WTC11 (cell line): ENCODE measurements around the gene FITM1. TPM values are rescaled to one million over a fixed set of nuclear protein-coding genes. Genes with fewer than 3 reads are reported as not detected.

Experiments
- ATAC-seq: fragments of 200-7000 bp; cut with Tn5 transposase; 2 replicates; pipeline ENCODE4 v1.10.0; 2021; ENCODE audit warnings: mild to moderate bottlenecking, moderate library complexity
- CTCF ChIA-PET: fragments of 300-600 bp; sonication (Branson Sonifier 250); formaldehyde crosslinking; loops from one replicate; lab custom pipeline; 2021; ENCODE audit warnings: antibody characterized with exemption; lab: Charles Lee
- POLR2A ChIA-PET: fragments of 350-600 bp; sonication (Branson Sonifier 250); formaldehyde crosslinking; loops from one replicate; lab custom pipeline; 2021; ENCODE audit warnings: antibody characterized with exemption; lab: Charles Lee
- DNase-seq: peaks from one replicate; pipeline ENCODE4 v3.0.0; 2021; ENCODE audit warnings: low spot score
- H3K27ac Mint-ChIP-seq: 2 replicates; pipeline ENCODE4 v1.8.0; 2021; ENCODE audit warnings: mixed read lengths
- H3K27me3 Mint-ChIP-seq: 2 replicates; pipeline ENCODE4 v1.8.0; 2021; ENCODE audit warnings: low read depth, mild to moderate bottlenecking, moderate library complexity, mixed read lengths
- H3K36me3 Mint-ChIP-seq: 2 replicates; pipeline ENCODE4 v1.8.0; 2021; ENCODE audit warnings: mixed read lengths
- H3K4me1 Mint-ChIP-seq: 2 replicates; pipeline ENCODE4 v1.8.0; 2022; ENCODE audit warnings: mixed read lengths
- H3K4me3 Mint-ChIP-seq: 2 replicates; pipeline ENCODE4 v1.8.0; 2021; ENCODE audit warnings: mild to moderate bottlenecking, moderate library complexity, mixed read lengths
- H3K9me3 Mint-ChIP-seq: 2 replicates; pipeline ENCODE4 v1.8.0; 2021; ENCODE audit warnings: mixed read lengths
- AR ChIP-seq: fragments of 250-450 bp; sonication (Bioruptor Pico); IDR thresholded peaks from 2 replicates; pipeline ENCODE4 v1.9.0; 2021; ENCODE audit warnings: mild to moderate bottlenecking
- CDX4 ChIP-seq: fragments of 250-450 bp; sonication (Bioruptor Pico); IDR thresholded peaks from 2 replicates; pipeline ENCODE4 v1.9.0; 2021; ENCODE audit warnings: moderate library complexity, mild to moderate bottlenecking, inconsistent platforms, borderline replicate concordance
- ESRRA ChIP-seq: sonication (generic); formaldehyde crosslinking; IDR thresholded peaks from 2 replicates; pipeline ENCODE4 v1.8.1; 2022; ENCODE audit warnings: mild to moderate bottlenecking, missing genetic modification reagents, borderline replicate concordance
- FOXP4 ChIP-seq: sonication (generic); formaldehyde crosslinking; IDR thresholded peaks from 2 replicates; pipeline ENCODE4 v1.8.0; 2022; ENCODE audit warnings: mild to moderate bottlenecking, missing genetic modification reagents
- GTF2I ChIP-seq: fragments of 250-450 bp; sonication (Bioruptor Pico); conservative IDR thresholded peaks from 2 replicates; pipeline ENCODE4 v1.4.0; 2021; ENCODE audit warnings: mild to moderate bottlenecking
- IRF2 ChIP-seq: sonication (generic); formaldehyde crosslinking; IDR thresholded peaks from 2 replicates; pipeline ENCODE4 v1.8.0; 2022; ENCODE audit warnings: low read depth, missing genetic modification reagents, borderline replicate concordance
- KAT7 ChIP-seq: sonication (generic); formaldehyde crosslinking; IDR thresholded peaks from 2 replicates; pipeline ENCODE4 v1.8.1; 2023; ENCODE audit warnings: missing genetic modification reagents, mild to moderate bottlenecking, borderline replicate concordance
- NR2C2 ChIP-seq: sonication (generic); formaldehyde crosslinking; IDR thresholded peaks from 2 replicates; pipeline ENCODE4 v1.8.0; 2022; ENCODE audit warnings: mild to moderate bottlenecking, missing genetic modification reagents
- PREB ChIP-seq: sonication (generic); formaldehyde crosslinking; IDR thresholded peaks from 2 replicates; pipeline ENCODE4 v1.8.1; 2022; ENCODE audit warnings: mild to moderate bottlenecking, missing genetic modification reagents, moderate library complexity, borderline replicate concordance
- PRRX2 ChIP-seq: fragments of 250-450 bp; sonication (Bioruptor Pico); IDR thresholded peaks from 2 replicates; pipeline ENCODE4 v1.8.0; 2021; ENCODE audit warnings: mild to moderate bottlenecking
- RORB ChIP-seq: fragments of 250-450 bp; sonication (Bioruptor Pico); IDR thresholded peaks from 2 replicates; pipeline ENCODE4 v1.9.0; 2021; ENCODE audit warnings: mild to moderate bottlenecking
- SMAD3 ChIP-seq: sonication (generic); formaldehyde crosslinking; IDR thresholded peaks from 2 replicates; pipeline ENCODE4 v1.8.0; 2022; ENCODE audit warnings: missing genetic modification reagents, mild to moderate bottlenecking, borderline replicate concordance
- SMAD4 ChIP-seq: sonication (generic); formaldehyde crosslinking; IDR thresholded peaks from 2 replicates; pipeline ENCODE4 v1.8.0; 2022; ENCODE audit warnings: mild to moderate bottlenecking, missing genetic modification reagents
- TP53 ChIP-seq: sonication (generic); formaldehyde crosslinking; IDR thresholded peaks from 2 replicates; pipeline ENCODE4 v1.8.1; 2023; ENCODE audit warnings: mild to moderate bottlenecking, missing genetic modification reagents
- USF1 ChIP-seq: sonication (generic); formaldehyde crosslinking; IDR thresholded peaks from 2 replicates; pipeline ENCODE4 v1.8.0; 2022; ENCODE audit warnings: mild to moderate bottlenecking, missing genetic modification reagents
- ZNF121 ChIP-seq: sonication (generic); formaldehyde crosslinking; IDR thresholded peaks from 2 replicates; pipeline ENCODE4 v1.8.0; 2023; ENCODE audit warnings: missing genetic modification reagents
- ZNF219 ChIP-seq: sonication (generic); formaldehyde crosslinking; IDR thresholded peaks from 2 replicates; pipeline ENCODE4 v1.8.0; 2023; ENCODE audit warnings: missing genetic modification reagents, mild to moderate bottlenecking, borderline replicate concordance
- ZNF512 ChIP-seq: sonication (generic); formaldehyde crosslinking; IDR thresholded peaks from 2 replicates; pipeline ENCODE4 v1.8.1; 2022; ENCODE audit warnings: missing genetic modification reagents, borderline replicate concordance
- ZNF532 ChIP-seq: fragments of 250-450 bp; sonication (Bioruptor Pico); IDR thresholded peaks from 2 replicates; pipeline ENCODE4 v1.9.0; 2021; ENCODE audit warnings: mild to moderate bottlenecking, borderline replicate concordance
- total RNA-seq: library from RNA; stranded (reverse); gene quantifications from 3 replicates; pipeline ENCODE4 v1.2.3, GENCODE V29; 2021

Gene FITM1
- total RNA-seq, 1 experiment from 2014 or later: not detected

- Mint-ChIP-seq H3K4me3 (no peak overlapping the region), H3K36me3 (peaks cover 52% of the 10 kb centered on the region), H3K27me3 (no peaks in the 10 kb centered on the region), H3K4me1 (peaks cover 11% of the 10 kb centered on the region), H3K27ac (no peak overlapping the region), H3K9me3 (no peaks in the 10 kb centered on the region)
- DNase-seq (no peak), ATAC-seq (no peak)
- ChIA-PET CTCF (no interaction called here), POLR2A (no interaction called here)
- TF ChIP-seq KAT7 (no peak), ZNF512 (no peak), AR (CRISPR knock-in tag) (no peak), TP53 (CRISPR knock-in tag) (no peak), PRRX2 (CRISPR knock-in tag) (no peak), ZNF219 (CRISPR knock-in tag) (no peak), CDX4 (CRISPR knock-in tag) (no peak), ZNF532 (CRISPR knock-in tag) (no peak)
Observed at GRCh38 chr14:24156840-24157239, 26.4 kb downstream of the FITM1 start.

GRCh38 chr14:24157331-24157730 lies 26.9 kb downstream of the FITM1 start:
- no peaks in the 10 kb centered on the region for H3K27me3 Mint-ChIP-seq
- ATAC-seq: no peak
- ChIA-PET CTCF (no interaction called here), POLR2A (no interaction called here)
- H3K27ac Mint-ChIP-seq: no peak overlapping the region
- H3K9me3 Mint-ChIP-seq: no peaks in the 10 kb centered on the region
- DNase-seq: no peak
- no peak overlapping the region for H3K4me3 Mint-ChIP-seq
- peaks cover 49% of the 10 kb centered on the region for H3K36me3 Mint-ChIP-seq
- H3K4me1 Mint-ChIP-seq: peaks cover 13% of the 10 kb centered on the region
- TF ChIP-seq ESRRA (CRISPR knock-in tag) (no peak), SMAD3 (no peak), ZNF121 (no peak), CDX4 (CRISPR knock-in tag) (no peak), GTF2I (CRISPR knock-in tag) (no peak), NR2C2 (no peak), FOXP4 (CRISPR knock-in tag) (no peak), RORB (CRISPR knock-in tag) (no peak), PREB (CRISPR knock-in tag) (no peak), IRF2 (CRISPR knock-in tag) (no peak), USF1 (CRISPR knock-in tag) (no peak), SMAD4 (CRISPR knock-in tag) (no peak)
